B cell (primary cell): ENCODE results near the gene MICAL3.

ENCODE experiments used
- CTCF ChIP-seq: fragments of 200-600 bp; IDR thresholded peaks from one replicate; pipeline ENCODE4 v1.8.0; 2022; ENCODE audit warnings: antibody characterized with exemption, mild to moderate bottlenecking
- EZH2 ChIP-seq: IDR thresholded peaks from 2 replicates; pipeline ENCODE4 v1.6.1; 2012; ENCODE audit warnings: borderline replicate concordance, low read depth, mild to moderate bottlenecking, moderate library complexity, low read length; ENCODE audit not compliant: insufficient read depth, poor library complexity, severe bottlenecking

GRCh38 chr22:18065256-18065655 lies 40.9 kb upstream of the MICAL3 start:
- TF ChIP-seq EZH2 = no peak
- no peak for TF ChIP-seq CTCF
